HG03558 (cell line): ENCODE measurements around the gene ATRX.
"Not testable (repeated sequence)": the region's sequence is repeated elsewhere in the genome, so short reads cannot be mapped to it uniquely, and the experiment has no call there.

Experiments
- ATAC-seq: cut with Tn5 transposase; IDR thresholded peaks from one replicate; pipeline ENCODE4 v1.9.1; 2021; ENCODE audit warnings: moderate number of reproducible peaks; ENCODE audit not compliant: unreplicated experiment; ENCODE audit errors: extremely low read depth

The ATRX gene

GRCh38 chrX:77785486-77786364 is at the start of gene ATRX:
Gene ATRX, minus strand, starts transcription at chrX:77786216. Its CDS starts 215 bp downstream, at chrX:77786001.
- peak; percentile 71 for ATAC-seq

DNA sequence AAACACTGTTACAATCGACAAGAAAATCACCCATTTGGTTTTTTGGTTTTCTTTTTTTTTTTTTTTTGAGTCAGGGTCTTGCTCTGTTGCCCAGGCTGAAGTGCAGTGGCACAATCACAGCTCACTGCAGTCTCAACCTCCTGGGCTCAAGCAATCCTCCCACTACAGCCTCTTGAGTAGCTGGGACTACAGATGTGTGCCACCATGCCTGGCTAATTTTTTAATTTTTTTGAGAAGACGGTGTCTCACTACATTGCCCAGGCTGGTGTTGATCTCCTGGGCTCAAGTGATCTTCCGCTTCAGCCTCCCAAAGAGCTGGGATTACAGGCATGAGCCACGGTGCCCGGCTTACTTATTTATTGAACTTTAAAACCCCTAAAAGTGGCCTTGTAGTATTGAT is 45.5 kb upstream of the ATRX start:
- ATAC-seq, result not testable (repeated sequence)

- ATAC-seq, result not testable (repeated sequence)
Measured at GRCh38 chrX:77821989-77822388, 36.0 kb upstream of the ATRX start.

DNA sequence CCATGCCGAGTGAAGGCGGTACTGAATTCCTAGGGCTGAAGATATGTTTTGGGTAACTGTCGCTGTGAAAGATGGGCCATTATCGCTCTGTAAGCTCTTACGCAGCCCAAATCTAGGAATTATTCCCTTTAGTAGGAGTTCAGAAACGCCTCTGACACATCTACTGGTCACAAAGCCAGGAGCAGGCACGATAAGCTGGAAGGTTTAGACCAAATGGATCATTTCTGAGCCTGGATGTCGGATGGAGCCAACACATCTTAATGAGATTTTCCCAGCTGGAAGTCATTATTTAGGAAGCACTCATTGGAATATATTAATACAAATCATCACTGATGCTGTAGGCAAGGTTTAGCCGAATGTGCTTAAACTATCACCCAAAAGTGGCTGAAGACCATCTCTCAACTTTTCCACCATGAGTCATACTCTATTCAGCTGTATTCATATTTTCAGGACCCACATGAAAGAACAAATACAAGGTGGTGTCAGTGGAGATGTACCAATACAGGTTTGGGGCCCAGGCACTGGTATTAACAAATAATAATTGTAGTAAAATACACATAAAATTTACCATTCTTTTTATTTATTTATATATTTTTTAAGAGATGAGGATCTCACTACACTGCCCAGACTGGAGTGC is 34.2 kb upstream of the ATRX start:
- ATAC-seq, result no peak

- ATAC-seq, result no peak
Measured at GRCh38 chrX:77814210-77814609, 28.2 kb upstream of the ATRX start.

DNA sequence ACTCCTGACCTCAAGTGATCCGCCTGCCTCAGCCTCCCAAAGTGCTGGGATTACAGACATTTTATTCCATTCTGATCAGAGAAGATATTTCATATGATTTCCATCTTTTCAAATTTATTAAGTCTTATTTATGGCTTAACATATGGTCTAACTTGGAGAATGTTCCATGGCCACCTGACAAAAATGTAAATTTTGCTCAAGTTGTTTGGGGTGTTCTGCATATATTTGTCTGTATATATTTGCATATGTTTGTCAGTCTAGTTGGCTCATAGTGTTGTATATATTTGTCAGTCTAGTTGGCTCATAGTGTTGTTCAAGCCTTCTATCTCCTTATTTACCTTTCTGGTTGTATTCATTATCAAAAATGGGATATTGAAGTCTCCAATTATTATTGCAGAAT is 16.2 kb upstream of the ATRX start:
- no peak for ATAC-seq

- ATAC-seq, result no peak
Measured at GRCh38 chrX:77795124-77795523, 9.1 kb upstream of the ATRX start.

DNA sequence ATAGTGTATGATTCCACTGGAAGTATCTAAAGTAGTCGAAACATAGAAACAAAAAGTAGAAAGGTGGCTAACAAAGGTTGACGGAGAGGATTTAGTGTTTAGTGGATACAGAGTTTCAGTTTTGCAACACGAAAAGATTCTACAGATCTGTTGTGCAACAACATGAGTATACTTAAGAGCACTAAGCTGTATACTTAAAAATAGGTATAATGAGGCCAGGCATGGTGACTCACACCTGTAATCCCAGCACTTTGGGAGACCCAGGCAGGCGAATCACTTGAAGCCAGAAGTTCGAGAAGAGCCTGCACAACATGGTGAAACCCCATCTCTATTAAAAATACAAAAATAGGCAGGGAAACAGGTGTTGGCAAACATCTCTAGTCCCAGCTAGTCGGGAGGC is 7.9 kb upstream of the ATRX start:
- ATAC-seq, result no peak

- no peak for ATAC-seq
Measured at GRCh38 chrX:77788050-77788449, 2.0 kb upstream of the ATRX start.

GRCh38 chrX:77786365-77786680 is 307 bp upstream of the ATRX start:
- ATAC-seq, result no peak

- no peak for ATAC-seq
Measured at GRCh38 chrX:77779695-77780094, 6.3 kb downstream of the ATRX start.

DNA sequence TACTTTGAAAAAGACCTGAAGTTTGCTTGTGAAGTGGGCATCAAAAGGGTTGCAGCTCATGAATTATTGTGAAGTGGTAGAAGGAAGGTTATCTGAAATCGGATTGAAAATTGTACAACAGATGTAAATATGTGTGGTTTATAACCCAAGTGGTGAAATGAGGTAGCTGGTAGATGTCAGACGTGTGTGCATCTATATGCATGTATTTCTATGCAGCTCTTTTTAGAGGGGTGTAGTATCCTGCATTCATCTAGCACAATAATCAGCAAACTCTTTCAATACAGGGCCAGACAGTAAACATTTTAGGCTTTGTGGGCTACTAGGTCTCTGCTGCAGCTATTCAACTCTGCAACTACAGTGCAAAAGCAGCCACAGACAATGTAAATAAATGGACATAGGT is 9.4 kb downstream of the ATRX start:
- no peak for ATAC-seq

- no peak for ATAC-seq
Measured at GRCh38 chrX:77771601-77772000, 14.4 kb downstream of the ATRX start.

DNA sequence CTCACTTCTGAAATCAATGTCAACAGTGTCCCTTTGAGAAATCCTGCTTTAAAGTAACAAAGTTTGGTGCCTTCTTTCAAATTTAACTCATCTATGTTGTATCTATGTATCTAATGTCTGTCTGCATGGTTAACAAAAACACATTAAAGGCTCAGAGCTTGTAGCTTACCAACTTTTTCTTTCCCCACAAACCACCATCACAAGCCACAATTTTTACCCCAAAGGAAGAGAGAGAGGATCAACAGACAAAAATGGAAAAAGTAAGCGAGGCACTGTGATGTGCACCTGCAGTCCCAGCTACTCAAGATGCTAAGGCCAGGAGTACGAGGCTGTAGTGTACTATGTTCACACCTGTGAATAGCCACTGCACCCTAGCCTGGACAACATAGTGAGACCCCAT is 17.2 kb downstream of the ATRX start:
- no peak for ATAC-seq

- not testable (repeated sequence) for ATAC-seq
Measured at GRCh38 chrX:77766212-77766611, 19.8 kb downstream of the ATRX start.

- no peak for ATAC-seq
Measured at GRCh38 chrX:77755561-77755960, 30.5 kb downstream of the ATRX start.

DNA sequence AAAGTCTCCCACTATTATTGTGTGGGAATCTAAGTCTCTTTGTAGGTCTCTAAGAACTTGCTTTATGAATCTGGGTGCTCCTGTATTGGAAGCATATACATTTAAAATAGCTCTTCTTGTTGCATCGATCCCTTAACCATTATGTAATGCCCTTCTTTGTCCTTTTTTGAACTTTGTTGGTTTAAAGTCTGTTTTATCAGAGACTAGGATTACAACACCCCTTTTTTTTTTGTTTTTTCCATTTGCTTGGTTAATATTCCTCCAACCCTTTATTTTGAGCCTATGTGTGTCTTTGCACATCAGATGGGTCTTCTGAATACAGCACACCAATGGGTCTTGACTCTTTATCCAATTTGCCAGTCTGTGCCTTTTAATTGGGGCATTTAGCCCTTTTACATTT is 32.1 kb downstream of the ATRX start:
- ATAC-seq, result not testable (repeated sequence)

DNA sequence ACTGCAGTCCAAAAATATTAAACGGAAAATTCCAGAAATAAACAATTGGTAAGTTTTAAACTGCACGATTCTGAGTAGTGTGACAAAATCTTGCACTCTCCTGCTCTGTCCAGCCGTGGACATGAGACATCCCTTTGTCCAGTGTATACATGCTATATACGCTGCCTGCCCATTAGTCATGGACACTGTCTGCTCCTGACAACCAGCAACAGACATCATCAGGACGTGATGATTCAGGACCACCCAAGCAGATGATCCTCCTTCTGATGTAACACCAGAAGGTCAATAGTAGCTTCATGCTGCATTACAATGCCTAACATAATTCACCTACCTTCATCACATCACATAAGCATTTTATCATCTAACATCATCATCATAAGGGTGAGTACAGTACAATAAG is 36.3 kb downstream of the ATRX start:
- ATAC-seq, result no peak

GRCh38 chrX:77743720-77744119 is 42.3 kb downstream of the ATRX start:
- ATAC-seq, result no peak

DNA sequence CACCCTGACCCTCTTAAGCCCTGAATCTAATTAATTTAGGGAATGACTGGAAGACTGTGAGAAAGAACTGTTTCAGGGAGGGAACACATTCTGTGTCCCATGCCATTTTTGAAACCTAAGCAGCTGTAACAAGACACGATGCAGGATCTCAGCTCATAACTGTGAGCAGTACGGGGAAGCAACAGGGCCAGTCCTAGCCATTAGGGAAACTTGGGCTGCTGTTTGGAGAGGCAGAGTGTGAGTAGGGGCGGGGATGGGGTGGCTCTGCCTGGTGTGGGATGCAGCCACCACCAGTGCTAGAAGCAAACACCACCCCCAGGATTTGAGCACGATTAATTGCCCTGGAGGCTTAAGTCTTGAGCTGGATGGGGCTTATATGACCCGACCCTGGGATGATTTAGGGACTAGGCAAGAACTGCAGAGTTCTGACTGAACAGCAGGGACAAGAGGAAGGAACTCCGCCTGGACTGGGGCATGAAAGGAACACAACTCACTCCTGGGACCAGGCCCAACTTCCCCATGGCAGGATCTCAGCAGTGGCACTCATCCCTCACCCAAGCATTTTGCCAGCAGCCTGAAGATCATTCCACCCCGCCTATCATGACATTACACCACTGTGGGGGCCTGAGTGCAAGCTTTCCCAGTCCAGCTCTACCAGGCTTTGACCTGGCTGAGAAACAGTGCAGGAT is 43.1 kb downstream of the ATRX start:
- no peak for ATAC-seq

DNA sequence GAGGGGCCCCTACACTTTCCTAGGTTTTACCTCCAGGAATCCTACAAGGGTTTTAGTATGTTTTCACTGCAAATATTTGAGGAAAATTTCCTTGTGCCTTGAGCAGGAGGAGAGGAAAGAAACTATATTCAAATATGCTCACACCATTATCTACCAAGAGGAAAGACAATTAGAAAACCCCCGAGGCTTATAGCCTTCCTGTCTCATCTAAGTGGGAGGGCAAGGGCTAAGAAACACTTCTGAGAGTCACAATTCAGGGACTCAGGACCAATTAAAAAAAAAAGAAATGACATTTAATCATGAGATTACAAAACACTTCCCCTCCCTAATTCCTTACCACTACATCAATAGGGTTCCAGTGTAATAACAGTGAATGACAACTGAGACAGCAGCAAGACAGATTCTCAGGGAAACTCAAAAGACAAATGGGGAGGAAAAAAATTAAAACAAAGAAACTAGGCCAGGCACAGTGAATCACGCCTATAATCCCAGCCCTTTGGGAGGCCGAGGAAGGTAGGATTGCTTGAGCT is 45.6 kb downstream of the ATRX start:
- no peak for ATAC-seq
